Caco-2 (cell line): ENCODE results near the gene ASCL4. TPM values are rescaled to one million over a fixed set of nuclear protein-coding genes. Genes with fewer than 3 reads are reported as not detected.

ENCODE experiments used
- BruUV-seq: library from RNA; stranded (reverse); fragments of 400-500 nt; replicated peaks from 2 replicates; lab custom pipeline; 2021; lab: Mats Ljungman, UMichigan
- CTCF ChIA-PET: fragments of 300-600 bp; sonication (Branson Sonifier 250); formaldehyde crosslinking; loops from one replicate; lab custom pipeline; 2022; ENCODE audit warnings: antibody characterized with exemption; lab: Charles Lee
- POLR2A ChIA-PET: fragments of 300-600 bp; sonication (Branson Sonifier 250); formaldehyde crosslinking; loops from one replicate; lab custom pipeline; 2022; ENCODE audit warnings: antibody characterized with exemption; lab: Charles Lee
- DNase-seq, 2 experiments: peaks; one replicate each; pipeline versions ENCODE4 v3.0.0 to v3.0.0-alpha.2; 2020 to 2022
- H3K27me3 ChIP-seq: replicated peaks from 2 replicates; pipeline ENCODE4 v1.6.0; 2011; ENCODE audit warnings: low read length; ENCODE audit not compliant: control insufficient read depth, insufficient read depth
- H3K36me3 ChIP-seq: 2 replicates; pipeline ENCODE4 v1.5.1; 2011; ENCODE audit warnings: low read length; ENCODE audit not compliant: control insufficient read depth, insufficient read depth
- H3K4me1 ChIP-seq: fragments of 250-450 bp; sonication (Bioruptor Pico); 2 replicates; pipeline ENCODE4 v1.5.1; 2020; ENCODE audit warnings: mild to moderate bottlenecking
- H3K4me3 ChIP-seq: 2 replicates; pipeline ENCODE4 v1.5.1; 2011; ENCODE audit warnings: low read depth, mild to moderate bottlenecking, control low read depth, low read length
- H3K9me3 ChIP-seq: fragments of 250-450 bp; sonication (Bioruptor Pico); 2 replicates; pipeline ENCODE4 v1.5.1; 2020; ENCODE audit warnings: mild to moderate bottlenecking, moderate library complexity
- H3K27ac Mint-ChIP-seq: one replicate; pipeline ENCODE4 v1.8.0; 2022; ENCODE audit warnings: mixed read lengths; ENCODE audit not compliant: unreplicated experiment
- H3K27me3 Mint-ChIP-seq: one replicate; pipeline ENCODE4 v1.8.0; 2022; ENCODE audit warnings: mixed read lengths; ENCODE audit not compliant: insufficient read depth, unreplicated experiment
- H3K36me3 Mint-ChIP-seq: one replicate; pipeline ENCODE4 v1.8.0; 2022; ENCODE audit warnings: mild to moderate bottlenecking, mixed read lengths; ENCODE audit not compliant: insufficient read depth, unreplicated experiment
- H3K4me1 Mint-ChIP-seq: one replicate; pipeline ENCODE4 v1.8.0; 2022; ENCODE audit warnings: low read depth, mixed read lengths; ENCODE audit not compliant: unreplicated experiment
- H3K4me3 Mint-ChIP-seq: one replicate; pipeline ENCODE4 v1.8.0; 2022; ENCODE audit warnings: mild to moderate bottlenecking, moderate library complexity, mixed read lengths; ENCODE audit not compliant: unreplicated experiment
- H3K9me3 Mint-ChIP-seq: one replicate; pipeline ENCODE4 v1.8.0; 2022; ENCODE audit warnings: mixed read lengths; ENCODE audit not compliant: unreplicated experiment
- CTCF ChIP-seq, 2 experiments: fragments of 200-600 bp in 1 of 2; IDR thresholded peaks; 1 replicate in 1 of 2; 2 replicates in 1 of 2; pipeline versions ENCODE4 v1.5.1 to v1.8.0; 2011 to 2022; ENCODE audit warnings: antibody characterized with exemption in 1 of 2, control low read depth in 1 of 2, inconsistent platforms in 1 of 2, low read depth in 1 of 2, low read length in 1 of 2, mild to moderate bottlenecking in 1 of 2, moderate library complexity in 1 of 2; ENCODE audit not compliant: insufficient read depth in 1 of 2, severe bottlenecking in 1 of 2, unreplicated experiment in 1 of 2
- intact Hi-C: fragments of 100-400 bp; cut with micrococcal nuclease; formaldehyde crosslinking; loops from one replicate; pipeline ENCODE4 v1.10.0; 2022; ENCODE audit not compliant: unreplicated experiment
- total RNA-seq: library from RNA; stranded (reverse); gene quantifications from 2 replicates; pipeline ENCODE4 v1.2.3, GENCODE V29; 2022

ASCL4 gene
- total RNA-seq, 1 experiment from 2014 or later, result not detected

- H3K4me1 ChIP-seq, result no peaks in the 10 kb centered on the region
- Mint-ChIP-seq H3K36me3 (peaks cover 21% of the 10 kb centered on the region), H3K4me1 (peaks cover 6% of the 10 kb centered on the region), H3K4me3 (peak overlapping the region; percentile 83), H3K27ac (peak overlapping the region; percentile 84), H3K27me3 (no peaks in the 10 kb centered on the region), H3K9me3 (no peaks in the 10 kb centered on the region)
- BruUV-seq, result no TSS peak
- ChIA-PET CTCF (no interaction called here), POLR2A (no interaction called here)
- H3K36me3 ChIP-seq, result peaks cover 1% of the 10 kb centered on the region; the same call in 1 of the 2 replicates
- TF ChIP-seq CTCF (IDR thresholded peaks at IDR 0.05; ENCODE audit: insufficient read depth in 1 of 2, low read depth in 1 of 2, low read length in 1 of 2, severe bottlenecking in 1 of 2, unreplicated experiment in 1 of 2), result no peak
- peak overlapping the region; percentile 85 for H3K4me3 ChIP-seq
- H3K27me3 ChIP-seq, result no peaks in the 10 kb centered on the region
- no peaks in the 10 kb centered on the region for H3K9me3 ChIP-seq
- DNase-seq, result peak in 1 of 2 experiments; percentile 48
- intact Hi-C loops, result no loop called here
Measured at GRCh38 chr12:107760207-107760808, 14.2 kb upstream of the ASCL4 start.

- Histone ChIP-seq H3K36me3 (peaks cover 1% of the 10 kb centered on the region; the same call in 1 of the 2 replicates), H3K27me3 (no peaks in the 10 kb centered on the region), H3K9me3 (no peaks in the 10 kb centered on the region), H3K4me3 (peak within 1 kb of the TSS; percentile 85), H3K4me1 (no peaks in the 10 kb centered on the region)
- peaks cover 17% of the 10 kb centered on the region for H3K36me3 Mint-ChIP-seq
- peak within 1 kb of the TSS; percentile 84 for H3K27ac Mint-ChIP-seq
- H3K4me1 Mint-ChIP-seq, result peaks cover 6% of the 10 kb centered on the region
- peak in 1 of 2 experiments; percentile 12 for TF ChIP-seq CTCF (IDR thresholded peaks at IDR 0.05; ENCODE audit: insufficient read depth in 1 of 2, low read depth in 1 of 2, low read length in 1 of 2, severe bottlenecking in 1 of 2, unreplicated experiment in 1 of 2)
- POLR2A ChIA-PET, result no interaction called here
- no peaks in the 10 kb centered on the region for H3K9me3 Mint-ChIP-seq
- peak within 1 kb of the TSS; percentile 83 for H3K4me3 Mint-ChIP-seq
- DNase-seq, result peak; percentile 91 to 96
- no peaks in the 10 kb centered on the region for H3K27me3 Mint-ChIP-seq
- no TSS peak for BruUV-seq
- CTCF ChIA-PET, result no interaction called here
- intact Hi-C loops, result loop anchor here (1.0 kb wide), 1 partner anchor 124 kb away; no protein-coding TSS in a partner anchor
Measured at GRCh38 chr12:107760809-107761501, 13.5 kb upstream of the ASCL4 start, which contains the start of gene PRDM4. Gene PRDM4, minus strand, starts transcription at chr12:107761137. Its CDS starts 622 bp downstream, at chr12:107760515.

GRCh38 chr12:107761502-107761904 lies 13.0 kb upstream of the ASCL4 start:
- no peaks in the 10 kb centered on the region for H3K27me3 Mint-ChIP-seq
- H3K4me3 Mint-ChIP-seq, result peak overlapping the region; percentile 83
- intact Hi-C loops, result loop anchor here (1.0 kb wide), 1 partner anchor 124 kb away; no protein-coding TSS in a partner anchor
- POLR2A ChIA-PET, result no interaction called here
- peaks cover 6% of the 10 kb centered on the region for H3K4me1 Mint-ChIP-seq
- no TSS peak for BruUV-seq
- Histone ChIP-seq H3K36me3 (peaks cover 1% of the 10 kb centered on the region; the same call in 1 of the 2 replicates), H3K4me1 (no peaks in the 10 kb centered on the region), H3K27me3 (no peaks in the 10 kb centered on the region), H3K9me3 (no peaks in the 10 kb centered on the region), H3K4me3 (peak overlapping the region; percentile 71)
- CTCF ChIA-PET, result interaction anchor here (0.6 kb wide), 1 partner anchor 124 kb away, joined by 3 read pairs; no protein-coding TSS in a partner anchor
- H3K36me3 Mint-ChIP-seq, result peaks cover 11% of the 10 kb centered on the region
- no peak for TF ChIP-seq CTCF (IDR thresholded peaks at IDR 0.05; ENCODE audit: insufficient read depth in 1 of 2, low read depth in 1 of 2, low read length in 1 of 2, severe bottlenecking in 1 of 2, unreplicated experiment in 1 of 2)
- peak in 1 of 2 experiments; percentile 16 for DNase-seq
- H3K9me3 Mint-ChIP-seq, result no peaks in the 10 kb centered on the region
- peak overlapping the region; percentile 84 for H3K27ac Mint-ChIP-seq
